Measurements from ENCODE around the gene STK39. TPM values are rescaled to one million over a fixed set of nuclear protein-coding genes. Genes with fewer than 3 reads are reported as not detected.
A peak's percentile ranks its signal among the peaks of the same experiment; 100 is the strongest.

STK39 gene
- total and polyA plus RNA-seq, 2 donors (not counting 1 experiment from before 2014, with no cell fraction given), result 16.7 to 30.1 TPM

DNA sequence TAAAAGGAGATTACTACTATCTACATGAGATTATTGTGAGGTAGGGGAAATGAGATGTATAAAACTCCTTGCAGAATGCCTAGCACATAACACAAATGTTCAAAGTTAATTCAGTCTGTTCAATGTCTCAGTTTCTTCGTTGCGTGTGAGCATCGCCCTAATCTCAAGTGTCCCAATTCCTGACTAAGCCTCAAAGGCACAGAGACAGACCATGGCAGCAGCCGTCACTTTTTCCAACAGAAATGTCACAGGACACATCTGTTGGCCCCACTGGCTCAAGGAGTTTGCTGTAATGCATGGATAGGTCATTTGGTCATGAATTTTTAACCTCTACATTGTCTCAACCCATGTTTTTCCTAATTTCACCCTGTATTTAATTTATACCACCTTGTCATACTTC lies 75.3 kb downstream of the STK39 start:
- Histone ChIP-seq H3K79me2 (ENCODE audit: control insufficient read depth, insufficient read depth, low read length) (peaks cover 12% of the 10 kb centered on the region), H2AFZ (ENCODE audit: low read length) (no peak overlapping the region), H3K9me3 (ENCODE audit: control insufficient read depth, insufficient read depth, low read depth, low read length) (no peaks in the 10 kb centered on the region), H4K20me1 (ENCODE audit: control insufficient read depth, extremely low read depth, insufficient read depth, low read length) (no peaks in the 10 kb centered on the region), H3K4me3 (replicated peaks in 1 of 4; ENCODE audit: control extremely low read depth in 1 of 4, insufficient read depth in 1 of 4, low read depth in 3 of 4, low read length in 4 of 4) (no peak overlapping the region), H3K27ac (ENCODE audit: insufficient read depth, low read length) (no peak overlapping the region), H3K4me2 (ENCODE audit: extremely low read depth, insufficient read depth, low read length) (no peak overlapping the region), H3K4me1 (ENCODE audit: control insufficient read depth, extremely low read depth, insufficient read depth, low read length) (peaks cover 2% of the 10 kb centered on the region), H3K9ac (ENCODE audit: insufficient read depth, low read length) (no peak overlapping the region), H3K36me3 (ENCODE audit: control insufficient read depth, insufficient read depth, low read length) (no peaks in the 10 kb centered on the region), H3K27me3 (ENCODE audit: control insufficient read depth, insufficient read depth, low read length) (no peaks in the 10 kb centered on the region)
- no peak for DNase-seq (ENCODE audit: low read depth in 2 of 2)
- TF ChIP-seq CTCF (conservative IDR thresholded peaks at IDR 0.05 in 1 of 2, IDR thresholded peaks at IDR 0.05 in 1 of 2; ENCODE audit: low read depth in 1 of 2, low read length in 2 of 2), result no peak
- no peak for TF ChIP-seq EZH2 (IDR thresholded peaks at IDR 0.05; ENCODE audit: low read length, missing control alignments)

DNA sequence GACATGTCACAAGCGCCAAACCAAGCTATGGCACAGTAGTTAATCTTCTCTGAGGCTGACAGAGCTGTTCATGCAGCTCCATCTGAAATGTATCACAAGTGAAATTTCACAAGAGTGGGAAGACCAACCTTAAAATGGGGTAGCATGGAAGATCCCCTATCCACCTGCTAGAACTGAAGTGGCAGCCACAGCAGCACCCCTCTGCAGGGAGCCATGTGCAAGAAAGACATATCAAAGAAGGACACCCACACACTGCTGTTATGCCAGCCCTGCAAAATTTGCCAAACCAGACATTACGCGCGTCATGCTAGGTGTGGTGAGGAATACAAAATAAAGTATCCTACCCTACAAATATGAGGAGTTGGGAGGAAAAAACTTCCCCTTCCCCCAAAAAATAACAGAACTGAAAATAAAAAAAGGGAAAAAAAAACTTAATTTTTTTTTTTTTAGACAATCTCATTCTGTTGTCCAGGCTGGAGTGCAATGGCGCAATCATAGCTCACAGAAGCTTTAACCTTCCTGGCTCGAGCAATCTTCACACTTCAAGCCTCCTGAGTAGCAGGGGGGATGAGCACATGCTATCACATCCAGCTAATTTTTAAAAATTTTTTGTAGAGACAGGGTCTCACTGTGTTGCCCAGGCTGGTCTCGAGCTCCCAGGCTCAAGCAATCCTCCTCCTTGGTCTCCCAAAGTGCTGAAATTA lies 76.2 kb downstream of the STK39 start:
- Histone ChIP-seq H3K36me3 (ENCODE audit: control insufficient read depth, insufficient read depth, low read length) (no peaks in the 10 kb centered on the region), H3K4me1 (ENCODE audit: control insufficient read depth, extremely low read depth, insufficient read depth, low read length) (peaks cover 2% of the 10 kb centered on the region), H3K79me2 (ENCODE audit: control insufficient read depth, insufficient read depth, low read length) (peaks cover 11% of the 10 kb centered on the region), H3K9me3 (ENCODE audit: control insufficient read depth, insufficient read depth, low read depth, low read length) (no peaks in the 10 kb centered on the region), H3K27ac (ENCODE audit: insufficient read depth, low read length) (no peak overlapping the region), H3K4me2 (ENCODE audit: extremely low read depth, insufficient read depth, low read length) (no peak overlapping the region), H4K20me1 (ENCODE audit: control insufficient read depth, extremely low read depth, insufficient read depth, low read length) (no peaks in the 10 kb centered on the region), H3K27me3 (ENCODE audit: control insufficient read depth, insufficient read depth, low read length) (no peaks in the 10 kb centered on the region), H3K9ac (ENCODE audit: insufficient read depth, low read length) (no peak overlapping the region), H3K4me3 (replicated peaks in 1 of 4; ENCODE audit: control extremely low read depth in 1 of 4, insufficient read depth in 1 of 4, low read depth in 3 of 4, low read length in 4 of 4) (no peak overlapping the region), H2AFZ (ENCODE audit: low read length) (no peak overlapping the region)
- TF ChIP-seq CTCF (conservative IDR thresholded peaks at IDR 0.05 in 1 of 2, IDR thresholded peaks at IDR 0.05 in 1 of 2; ENCODE audit: low read depth in 1 of 2, low read length in 2 of 2) (no peak), EZH2 (IDR thresholded peaks at IDR 0.05; ENCODE audit: low read length, missing control alignments) (no peak)
- DNase-seq (ENCODE audit: low read depth in 2 of 2), result no peak

GRCh38 chr2:168169097-168169745 lies 78.2 kb downstream of the STK39 start:
- peak; percentile 35 to 85 for DNase-seq (ENCODE audit: low read depth in 2 of 2)
- H3K79me2 ChIP-seq (ENCODE audit: control insufficient read depth, insufficient read depth, low read length), result peaks cover 9% of the 10 kb centered on the region
- H3K9ac ChIP-seq (ENCODE audit: insufficient read depth, low read length), result no peak overlapping the region
- no peak overlapping the region for H3K27ac ChIP-seq (ENCODE audit: insufficient read depth, low read length)
- no peaks in the 10 kb centered on the region for H3K36me3 ChIP-seq (ENCODE audit: control insufficient read depth, insufficient read depth, low read length)
- no peaks in the 10 kb centered on the region for H4K20me1 ChIP-seq (ENCODE audit: control insufficient read depth, extremely low read depth, insufficient read depth, low read length)
- no peaks in the 10 kb centered on the region for H3K27me3 ChIP-seq (ENCODE audit: control insufficient read depth, insufficient read depth, low read length)
- peaks cover 2% of the 10 kb centered on the region for H3K4me1 ChIP-seq (ENCODE audit: control insufficient read depth, extremely low read depth, insufficient read depth, low read length)
- no peak overlapping the region for H2AFZ ChIP-seq (ENCODE audit: low read length)
- no peak overlapping the region for H3K4me2 ChIP-seq (ENCODE audit: extremely low read depth, insufficient read depth, low read length)
- no peak overlapping the region for H3K4me3 ChIP-seq (replicated peaks in 1 of 4; ENCODE audit: control extremely low read depth in 1 of 4, insufficient read depth in 1 of 4, low read depth in 3 of 4, low read length in 4 of 4)
- no peak for TF ChIP-seq EZH2 (IDR thresholded peaks at IDR 0.05; ENCODE audit: low read length, missing control alignments)
- no peak for TF ChIP-seq CTCF (conservative IDR thresholded peaks at IDR 0.05 in 1 of 2, IDR thresholded peaks at IDR 0.05 in 1 of 2; ENCODE audit: low read depth in 1 of 2, low read length in 2 of 2)
- H3K9me3 ChIP-seq (ENCODE audit: control insufficient read depth, insufficient read depth, low read depth, low read length), result no peaks in the 10 kb centered on the region

Measured in fibroblast of lung (primary cell).